Ovary (tissue), 9 donors: ENCODE results near the gene RNF19B. TPM values are rescaled to one million over a fixed set of nuclear protein-coding genes. Genes with fewer than 3 reads are reported as not detected.

ENCODE experiments used
- DNase-seq, 5 donors: peaks; one replicate each; pipeline ENCODE4 v3.0.0-alpha.2; 2019 to 2020
- H3K27ac ChIP-seq, 2 donors: fragments of 200-600 bp; one replicate each; pipeline versions ENCODE4 v1.5.1 to v1.8.0; 2019 to 2022
- H3K27me3 ChIP-seq: fragments of 200-600 bp; one replicate; pipeline ENCODE4 v1.8.0; 2022
- H3K36me3 ChIP-seq: fragments of 200-600 bp; sonication (generic); one replicate; pipeline ENCODE4 v1.5.1; 2019
- H3K4me1 ChIP-seq: one replicate; pipeline ENCODE4 v1.8.1; 2013; ENCODE audit warnings: mild to moderate bottlenecking, moderate library complexity; ENCODE audit not compliant: insufficient read depth
- H3K4me3 ChIP-seq: fragments of 200-600 bp; sonication (generic); one replicate; pipeline ENCODE4 v1.5.1; 2017
- H3K9me3 ChIP-seq, 2 donors: fragments of 200-600 bp in 1 of 2; sonication (generic) in 1 of 2; one replicate each; pipeline versions ENCODE4 v1.5.1 to v1.8.1; 2013 to 2019; ENCODE audit warnings: mild to moderate bottlenecking in 1 of 2, moderate library complexity in 1 of 2
- CTCF ChIP-seq, 3 donors: fragments of 450-650 bp in 2 of 3; fragments of 200-600 bp in 1 of 3; IDR thresholded peaks; one replicate each; pipeline versions ENCODE4 v1.5.1 to v1.8.0; 2016 to 2022; ENCODE audit warnings: antibody characterized with exemption in 3 of 3, mild to moderate bottlenecking in 1 of 3
- EP300 ChIP-seq: sonication (generic); formaldehyde crosslinking; IDR thresholded peaks from one replicate; pipeline ENCODE4 v1.6.1; 2017; ENCODE audit warnings: antibody characterized with exemption
- POLR2A ChIP-seq: fragments of 450-650 bp; IDR thresholded peaks from one replicate; pipeline ENCODE4 v1.6.1; 2017; ENCODE audit warnings: antibody characterized with exemption, mild to moderate bottlenecking, moderate library complexity
- WGBS, 3 donors: extraction: QIAGEN DNeasy Blood & Tissue Kit in 1 of 3; methylation state at CpG; one replicate each; pipeline versions ENCODE4 v1.1.5 to v1.1.7; 2013 to 2017; 5-methylcytosine and 5-hydroxymethylcytosine counted together
- intact Hi-C, 4 donors: fragments of 100-400 bp; cut with DNase I; formaldehyde crosslinking; loops; one replicate each; pipeline versions ENCODE4 v1.11.0 to v1.15.1; 2022 to 2023
- polyA plus RNA-seq, 2 donors: library from polyadenylated mRNA; stranded (reverse); fragments of 200-250 nt in 1 of 2; fragments of 350-450 nt in 1 of 2; fragmentation: Illumina TruSeq in 1 of 2; extraction: RNeasy Lipid Tissue Mini Kit (QIAGEN cat#74804) in 1 of 2; gene quantifications; one replicate each; pipeline ENCODE4 v1.2.3, GENCODE V29; 2013 to 2014
- total RNA-seq, 7 donors: library from RNA; depleted of rRNA in 2 of 7; stranded (reverse); fragments of >200 nt in 2 of 7; fragmentation: NEBNext Ultra II Directional in 3 of 7; extraction: Animal tissue kit (Norgen Biotek cat#: 25700) in 3 of 7; gene quantifications; one replicate each; pipeline versions ENCODE4 v1.1.0 to v1.2.4, GENCODE V29; 2016 to 2023
- donor health status: DM: no; HTN: no; CAD: no; lungs with moderate emphysema.
- donor health status: DM: no; HTN: no; CAD: no.
- donor health status: Bipolar disorder and iron deficiency.
- donor health status: DM: yes; HTN: yes; CAD: no.
- donor health status: DM: no; HTN: no; CAD: no.
- donor health status: DM: yes; HTN: yes; CAD: no.

Gene RNF19B
- total and polyA plus RNA-seq, 9 donors = 11.2 to 38.0 (median 15.0) TPM

GRCh38 chr1:32888134-32888533 lies 76.5 kb downstream of the RNF19B start:
- 81 to 90% (median 86%) methylated on average over 3 of the region's 3 CpGs for WGBS, 3 donors
- Histone ChIP-seq H3K4me3 (no peak overlapping the region), H3K9me3 (no peaks in the 10 kb centered on the region), H3K27ac (no peak overlapping the region), H3K27me3 (no peaks in the 10 kb centered on the region), H3K4me1 (no peaks in the 10 kb centered on the region), H3K36me3 (no peaks in the 10 kb centered on the region)
- DNase-seq = peak in 1 of 5 donors; percentile 11
- no peak for TF ChIP-seq POLR2A
- no peak for TF ChIP-seq EP300
- no peak for TF ChIP-seq CTCF (IDR thresholded peaks at IDR 0.05)
- intact Hi-C loops = no loop called here

GRCh38 chr1:32887623-32888022 lies 77.0 kb downstream of the RNF19B start:
- H3K4me3 ChIP-seq = no peak overlapping the region
- peak in 1 of 5 donors; percentile 21 for DNase-seq
- no peaks in the 10 kb centered on the region for H3K9me3 ChIP-seq
- no peaks in the 10 kb centered on the region for H3K36me3 ChIP-seq
- WGBS, 3 donors = 81 to 84% (median 82%) methylated on average over 12 of the region's 12 CpGs
- H3K27me3 ChIP-seq = no peaks in the 10 kb centered on the region
- no peak for TF ChIP-seq POLR2A
- no peak for TF ChIP-seq EP300
- TF ChIP-seq CTCF (IDR thresholded peaks at IDR 0.05) = no peak
- no peaks in the 10 kb centered on the region for H3K4me1 ChIP-seq
- no peak overlapping the region for H3K27ac ChIP-seq
- intact Hi-C loops = no loop called here

- intact Hi-C loops = no loop called here
- no peak for TF ChIP-seq EP300
- TF ChIP-seq POLR2A = no peak
- no peak for TF ChIP-seq CTCF (IDR thresholded peaks at IDR 0.05)
- H3K4me1 ChIP-seq = no peaks in the 10 kb centered on the region
- no peak overlapping the region for H3K27ac ChIP-seq
- no peaks in the 10 kb centered on the region for H3K9me3 ChIP-seq
- H3K4me3 ChIP-seq = no peak overlapping the region
- no peaks in the 10 kb centered on the region for H3K36me3 ChIP-seq
- H3K27me3 ChIP-seq = no peaks in the 10 kb centered on the region
- WGBS, 3 donors = 38 to 44% (median 44%) methylated on average over 18 to 19 of the region's 19 CpGs
- DNase-seq = no peak
These were observed 77.7 kb downstream of the RNF19B start for GRCh38 chr1:32886828-32887414.

Other genes with a start within 250 kb of the RNF19B start
- 100 to 1,000 TPM in 1 of 7 donors, 10 to 100 TPM in 6; 19.8 to 272 (median 46.2) TPM for gene YARS1, start 147.5 kb downstream of the RNF19B start, total RNA-seq
- gene YARS1, start 147.5 kb downstream of the RNF19B start, polyA plus RNA-seq = 10 to 100 TPM; 23.6 to 95.2 TPM
- gene S100PBP, start 147.2 kb downstream of the RNF19B start, total RNA-seq = 10 to 100 TPM; 24.8 to 64.2 (median 42.6) TPM
- gene S100PBP, start 147.2 kb downstream of the RNF19B start, polyA plus RNA-seq = 10 to 100 TPM; 18.1 to 47.0 TPM
- gene FNDC5, start 93.9 kb downstream of the RNF19B start, total RNA-seq = 10 to 100 TPM in 4 of 7 donors, 1 to 10 TPM in 3; 4.2 to 25.4 (median 12.1) TPM
- gene FNDC5, start 93.9 kb downstream of the RNF19B start, polyA plus RNA-seq = 10 to 100 TPM in 1 of 2 donors, 1 to 10 TPM in 1; 8.2 to 15.6 TPM
- 1 to 10 TPM in 1 of 7 donors, under 1 TPM in 5, not detected in 1; 0.37 to 1.0 (median 0.68) TPM for gene HPCA, start 78.3 kb downstream of the RNF19B start, total RNA-seq
- gene HPCA, start 78.3 kb downstream of the RNF19B start, polyA plus RNA-seq = under 1 TPM; 0.23 to 0.81 TPM
- gene TMEM54, start 63.4 kb downstream of the RNF19B start, total RNA-seq = 10 to 100 TPM; 13.5 to 64.0 (median 23.9) TPM
- 10 to 100 TPM in 1 of 2 donors, under 1 TPM in 1; 0.85 to 23.3 TPM for gene TMEM54, start 63.4 kb downstream of the RNF19B start, polyA plus RNA-seq
- gene AK2, start 72.1 kb upstream of the RNF19B start, total RNA-seq = 100 to 1,000 TPM in 5 of 7 donors, 10 to 100 TPM in 2; 92.2 to 135 (median 115) TPM
- 100 to 1,000 TPM in 1 of 2 donors, 10 to 100 TPM in 1; 52.9 to 150 TPM for gene AK2, start 72.1 kb upstream of the RNF19B start, polyA plus RNA-seq
- gene AZIN2, start 116.3 kb upstream of the RNF19B start, total RNA-seq = 10 to 100 TPM in 3 of 7 donors, 1 to 10 TPM in 4; 7.6 to 15.7 (median 9.5) TPM
- 1 to 10 TPM; 4.1 to 9.4 TPM for gene AZIN2, start 116.3 kb upstream of the RNF19B start, polyA plus RNA-seq
- gene TRIM62, start 217.2 kb upstream of the RNF19B start, total RNA-seq = 10 to 100 TPM in 1 of 7 donors, 1 to 10 TPM in 6; 3.3 to 11.4 (median 7.0) TPM
- 1 to 10 TPM; 4.3 to 4.6 TPM for gene TRIM62, start 217.2 kb upstream of the RNF19B start, polyA plus RNA-seq